GM21619 (cell line): ENCODE measurements around the gene GP5.

Experiments used
- ATAC-seq: cut with Tn5 transposase; IDR thresholded peaks from one replicate; pipeline ENCODE4 v1.9.1; 2021; ENCODE audit not compliant: unreplicated experiment

Gene GP5

DNA sequence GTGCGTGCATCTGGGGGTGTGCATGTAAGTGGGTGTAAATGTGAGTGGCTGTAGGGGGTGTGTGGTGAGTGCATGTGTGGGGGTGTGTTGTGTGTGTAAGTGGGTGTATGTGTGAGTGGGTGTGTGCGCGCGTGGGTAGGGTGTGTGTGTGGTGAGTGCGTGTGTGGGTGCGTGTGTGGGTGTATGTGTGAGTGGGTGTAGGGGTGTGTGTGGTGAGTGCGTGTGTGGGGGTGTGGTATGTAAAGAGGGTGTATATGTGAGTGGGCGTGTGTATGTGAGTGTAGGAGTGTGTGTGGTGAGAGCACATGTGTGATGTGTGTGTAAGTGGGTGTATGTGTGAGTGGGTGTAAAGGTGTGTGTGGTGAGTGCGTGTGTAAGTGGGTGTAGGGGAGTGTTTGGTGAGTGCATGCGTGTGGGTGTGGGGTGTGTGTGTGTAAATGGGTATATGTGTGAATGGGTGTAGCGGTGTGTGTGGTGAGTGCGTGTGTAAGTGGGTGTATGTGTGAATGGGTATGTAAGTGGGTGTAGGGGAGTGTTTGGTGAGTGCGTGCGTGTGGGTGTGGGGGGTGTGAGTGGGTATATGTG, 47.0 kb downstream of the GP5 start:
- ATAC-seq: no peak

DNA sequence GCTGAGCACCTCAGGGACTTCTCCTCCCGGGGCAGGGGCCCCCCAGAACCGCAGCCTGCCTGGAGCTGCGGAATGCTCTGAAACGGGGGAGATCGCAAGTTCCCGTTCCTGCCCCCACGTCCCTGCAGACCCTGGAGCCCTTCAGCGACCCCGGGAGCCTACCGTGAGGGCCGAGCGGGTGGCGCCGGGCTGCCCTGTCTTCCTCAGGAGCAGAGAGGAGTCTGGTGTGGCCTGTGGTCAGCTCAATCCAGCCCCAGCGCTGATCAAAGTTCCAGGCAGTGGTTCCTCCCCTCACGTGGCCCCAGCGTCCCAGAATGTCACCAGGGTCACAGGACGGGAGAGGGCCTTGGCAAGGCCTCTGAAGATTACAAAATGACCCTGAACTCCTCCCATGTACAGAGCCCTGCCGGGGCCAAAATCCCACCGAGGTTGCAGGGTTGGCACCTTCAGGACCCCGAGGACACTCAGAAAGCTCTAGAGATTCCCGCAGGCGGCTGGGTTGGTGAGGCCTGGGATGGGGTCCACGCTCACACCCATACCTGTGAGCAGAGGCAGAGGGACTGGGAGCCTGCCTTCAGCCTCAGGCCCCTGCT, 47.9 kb downstream of the GP5 start, which contains the start of gene CPN2:
CPN2 (minus strand) TSS at position 249 of the 593 bp plus-strand sequence. CDS start 8,626 bp downstream, outside the sequence.
- ATAC-seq: no peak

DNA sequence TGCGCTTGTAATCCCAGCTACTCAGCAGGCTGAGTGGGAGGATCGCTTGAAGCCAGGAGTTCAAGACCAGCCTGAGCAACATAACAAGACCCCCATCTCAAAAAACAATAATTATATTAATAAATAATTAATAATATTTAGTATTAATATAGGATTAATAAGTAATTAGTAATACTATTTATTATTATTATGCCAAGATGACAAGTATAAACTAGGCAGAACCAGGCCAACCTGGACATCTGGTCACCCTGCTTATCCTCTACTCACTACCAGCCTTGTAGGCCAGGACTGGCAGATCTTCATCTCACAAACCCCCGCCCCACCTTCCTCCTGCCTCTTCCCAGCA, 48.4 kb downstream of the GP5 start:
- ATAC-seq: no peak

DNA sequence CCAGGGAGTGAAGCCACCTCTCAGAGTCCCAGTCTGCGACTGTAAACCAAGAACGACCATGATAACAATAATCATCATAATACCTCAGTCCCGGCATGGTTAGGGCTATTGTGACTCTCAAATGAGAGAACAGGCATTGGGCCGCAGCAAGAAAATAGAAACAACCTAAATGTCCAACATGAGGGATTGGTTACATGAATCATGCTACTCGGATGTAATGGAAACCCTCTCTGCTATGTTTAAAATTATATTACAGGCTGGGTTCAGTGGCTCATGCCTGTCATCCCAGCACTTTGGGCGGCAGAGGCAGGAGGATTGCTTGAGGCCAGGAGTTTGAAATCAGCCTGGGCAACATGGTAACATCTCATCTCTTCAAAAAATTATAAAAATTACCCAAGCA, 50.7 kb downstream of the GP5 start:
- ATAC-seq: no peak

DNA sequence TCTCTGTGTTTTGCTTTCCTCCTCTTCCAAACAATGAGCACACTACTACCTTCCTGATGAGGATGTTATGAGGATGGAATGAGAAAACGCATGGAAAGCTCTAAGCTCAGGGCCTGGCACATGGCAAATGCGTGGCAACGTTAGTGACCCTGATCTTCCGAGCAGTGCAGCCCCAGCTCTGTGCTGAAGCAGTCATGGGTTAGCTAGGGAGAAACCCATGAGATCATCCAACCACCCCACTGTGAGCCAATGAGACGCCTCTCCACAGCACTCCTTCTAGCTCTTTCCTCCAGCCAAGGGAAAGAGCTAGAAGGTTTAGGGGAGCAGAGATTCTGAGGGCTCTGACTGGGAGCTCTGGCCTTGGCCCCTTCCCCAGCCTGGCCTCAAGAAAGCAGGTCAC, 52.4 kb downstream of the GP5 start:
- no peak for ATAC-seq

DNA sequence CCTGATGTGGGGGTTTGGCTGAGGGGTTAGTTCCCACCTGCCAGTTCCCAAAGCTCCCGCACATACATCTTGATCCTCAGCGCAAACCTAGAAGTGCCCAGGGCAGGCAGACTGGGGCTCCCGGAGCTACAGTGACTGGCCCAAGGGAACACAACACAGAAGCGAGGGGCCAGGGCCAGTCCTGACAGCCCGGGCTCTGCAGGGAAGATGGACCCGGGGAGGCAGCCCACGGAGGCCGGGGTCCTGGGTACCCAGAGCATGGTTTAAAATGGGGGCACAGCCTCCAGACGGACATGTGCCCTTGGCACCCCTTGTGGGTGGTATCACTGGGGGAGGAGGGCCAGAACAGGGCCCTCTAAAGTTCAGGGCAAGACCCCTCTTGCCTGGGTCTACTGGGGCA, 53.0 kb downstream of the GP5 start:
- ATAC-seq: no peak
